K562 (cell line): ENCODE data around the gene RNASEH2A. TPM values are rescaled to one million over a fixed set of nuclear protein-coding genes. Genes with fewer than 3 reads are reported as not detected.

Experiments used
- ADNP ChIP-seq: fragments of 200-800 bp; sonication (Bioruptor generic); IDR thresholded peaks from 2 replicates; pipeline ENCODE4 v1.6.1; 2016; ENCODE audit warnings: missing genetic modification characterization, missing compliant biosample characterization
- ASH1L ChIP-seq: fragments of 450-650 bp; IDR thresholded peaks from 2 replicates; pipeline ENCODE4 v1.6.1; 2018; ENCODE audit warnings: borderline replicate concordance, mild to moderate bottlenecking, low read depth; ENCODE audit not compliant: partially characterized antibody
- BACH1 ChIP-seq: fragments of 200-800 bp; sonication (Bioruptor generic); IDR thresholded peaks from 2 replicates; pipeline ENCODE4 v1.6.1; 2016; ENCODE audit warnings: missing genetic modification characterization, missing compliant biosample characterization
- CC2D1A ChIP-seq: fragments of 450-650 bp; IDR thresholded peaks from 2 replicates; pipeline ENCODE4 v1.6.1; 2017; ENCODE audit warnings: mild to moderate bottlenecking
- CCNT2 ChIP-seq: IDR thresholded peaks from 2 replicates; pipeline ENCODE4 v1.6.1; 2011; ENCODE audit warnings: borderline replicate concordance, low read depth, mild to moderate bottlenecking, moderate library complexity, mixed read lengths, low read length; ENCODE audit not compliant: insufficient read length; ENCODE audit errors: extremely low read depth
- DNMT1 ChIP-seq: fragments of 450-650 bp; IDR thresholded peaks from 2 replicates; pipeline ENCODE4 v1.6.1; 2016; ENCODE audit warnings: antibody characterized with exemption, mild to moderate bottlenecking
- DPF2 ChIP-seq: fragments of 450-650 bp; IDR thresholded peaks from 2 replicates; pipeline ENCODE4 v1.6.1; 2016
- GTF2F1 ChIP-seq: IDR thresholded peaks from 2 replicates; pipeline ENCODE4 v1.6.1; 2011; ENCODE audit warnings: low read depth, low read length, improper control_type of control experiment
- HSF4 ChIP-seq: fragments of 250-450 bp; sonication (Bioruptor Pico); IDR thresholded peaks from 2 replicates; pipeline ENCODE4 v2.1.2; 2022; ENCODE audit warnings: mild to moderate bottlenecking, moderate library complexity, borderline replicate concordance
- JUNB ChIP-seq: fragments of 450-650 bp; formaldehyde crosslinking; conservative IDR thresholded peaks from 2 replicates; pipeline ENCODE4 v1.4.0; 2020; ENCODE audit warnings: mild to moderate bottlenecking
- KAT7 ChIP-seq: sonication (generic); formaldehyde crosslinking; IDR thresholded peaks from 2 replicates; pipeline ENCODE4 v1.8.0; 2022; ENCODE audit warnings: missing genetic modification reagents, mild to moderate bottlenecking, borderline replicate concordance
- KDM1A ChIP-seq, 2 experiments: fragments of 450-650 bp; IDR thresholded peaks; 2 replicates each; pipeline ENCODE4 v1.6.1; 2016; ENCODE audit warnings: mild to moderate bottlenecking in 2 of 2
- POLR2G ChIP-seq: fragments of 200-400 bp; formaldehyde crosslinking; IDR thresholded peaks from 2 replicates; pipeline ENCODE4 v1.6.1; 2017; ENCODE audit warnings: low read depth, mild to moderate bottlenecking, antibody characterized with exemption, low read length, moderate library complexity
- RBM15 ChIP-seq: fragments of 200-400 bp; formaldehyde crosslinking; IDR thresholded peaks from 2 replicates; pipeline ENCODE4 v1.6.1; 2018; ENCODE audit warnings: mild to moderate bottlenecking, low read length, moderate library complexity; ENCODE audit not compliant: insufficient read depth
- RBM25 ChIP-seq: fragments of 200-400 bp; formaldehyde crosslinking; IDR thresholded peaks from 2 replicates; pipeline ENCODE4 v1.6.1; 2018; ENCODE audit warnings: low read length, low read depth, moderate library complexity; ENCODE audit not compliant: severe bottlenecking
- ZFX ChIP-seq: sonication (generic); formaldehyde crosslinking; IDR thresholded peaks from 2 replicates; pipeline ENCODE4 v1.8.0; 2022; ENCODE audit warnings: mild to moderate bottlenecking, missing genetic modification reagents, moderate library complexity
- ZNF57 ChIP-seq: fragments of 450-650 bp; formaldehyde crosslinking; IDR thresholded peaks from 2 replicates; pipeline ENCODE4 v1.4.0; 2020; ENCODE audit warnings: mild to moderate bottlenecking, moderate library complexity
- ZNF766 ChIP-seq: fragments of 200-800 bp; sonication (Bioruptor generic); conservative IDR thresholded peaks from 2 replicates; pipeline ENCODE4 v1.6.1; 2016; ENCODE audit warnings: missing genetic modification characterization, missing compliant biosample characterization
- polyA plus RNA-seq, 8 experiments: library from polyadenylated mRNA; depleted of rRNA in 4 of 8; stranded (reverse) in 5 of 8; unstranded in 3 of 8; fragments of >200 nt; fragmentation: Nextera tagmentation in 2 of 8; fragmentation: Illumina TruSeq in 1 of 8; extraction: Ambion mirVana in 2 of 8; extraction: Trizol in 1 of 8; gene quantifications; 2 replicates each; pipeline versions ENCODE4 v1.2.1 to v1.2.3, GENCODE V29; 2011 to 2014; ENCODE audit warnings: inconsistent platforms in 1 of 8, missing spikeins in 1 of 8
- total RNA-seq, 7 experiments: library from RNA; depleted of rRNA in 6 of 7; stranded (reverse); fragments of >200 nt in 6 of 7; fragmentation: Illumina TruSeq in 2 of 7; extraction: Trizol in 2 of 7; gene quantifications; 2 replicates each; pipeline versions ENCODE4 v1.2.1 to v1.2.3, GENCODE V29; 2011 to 2021; ENCODE audit warnings: low replicate concordance in 1 of 7
- TF ChIP-seq, protein P1 (sequence below): fragments of 450-650 bp; IDR thresholded peaks from 2 replicates; pipeline ENCODE4 v1.6.1; 2016; ENCODE audit warnings: low read depth
- TF ChIP-seq, protein P2 (sequence below), 2 experiments: fragments of 450-650 bp in 1 of 2; sonication (generic) in 1 of 2; formaldehyde crosslinking; conservative IDR thresholded peaks; 2 replicates each; pipeline versions ENCODE4 v1.4.0 to v1.8.1; 2020 to 2022; ENCODE audit warnings: mild to moderate bottlenecking in 1 of 2, missing genetic modification reagents in 1 of 2

RNASEH2A gene
- total and polyA plus RNA-seq, 9 of the 15 experiments (the other 6 are each of a cell fraction or from before 2014, with no cell fraction given) = 22.3 to 78.0 (median 61.7) TPM

DNA sequence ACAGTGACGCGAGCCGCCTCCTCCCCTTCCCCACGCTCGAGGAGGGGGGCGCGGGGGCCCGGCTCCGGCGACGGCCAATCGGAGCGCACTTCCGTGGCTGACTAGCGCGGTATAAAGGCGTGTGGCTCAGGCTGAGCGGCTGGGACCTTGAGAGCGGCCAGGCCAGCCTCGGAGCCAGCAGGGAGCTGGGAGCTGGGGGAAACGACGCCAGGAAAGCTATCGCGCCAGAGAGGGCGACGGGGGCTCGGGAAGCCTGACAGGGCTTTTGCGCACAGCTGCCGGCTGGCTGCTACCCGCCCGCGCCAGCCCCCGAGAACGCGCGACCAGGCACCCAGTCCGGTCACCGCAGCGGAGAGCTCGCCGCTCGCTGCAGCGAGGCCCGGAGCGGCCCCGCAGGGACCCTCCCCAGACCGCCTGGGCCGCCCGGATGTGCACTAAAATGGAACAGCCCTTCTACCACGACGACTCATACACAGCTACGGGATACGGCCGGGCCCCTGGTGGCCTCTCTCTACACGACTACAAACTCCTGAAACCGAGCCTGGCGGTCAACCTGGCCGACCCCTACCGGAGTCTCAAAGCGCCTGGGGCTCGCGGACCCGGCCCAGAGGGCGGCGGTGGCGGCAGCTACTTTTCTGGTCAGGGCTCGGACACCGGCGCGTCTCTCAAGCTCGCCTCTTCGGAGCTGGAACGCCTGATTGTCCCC is 14.9 kb upstream of the RNASEH2A start, which contains the start of gene JUNB (continued):
- TF ChIP-seq, protein P1, sequence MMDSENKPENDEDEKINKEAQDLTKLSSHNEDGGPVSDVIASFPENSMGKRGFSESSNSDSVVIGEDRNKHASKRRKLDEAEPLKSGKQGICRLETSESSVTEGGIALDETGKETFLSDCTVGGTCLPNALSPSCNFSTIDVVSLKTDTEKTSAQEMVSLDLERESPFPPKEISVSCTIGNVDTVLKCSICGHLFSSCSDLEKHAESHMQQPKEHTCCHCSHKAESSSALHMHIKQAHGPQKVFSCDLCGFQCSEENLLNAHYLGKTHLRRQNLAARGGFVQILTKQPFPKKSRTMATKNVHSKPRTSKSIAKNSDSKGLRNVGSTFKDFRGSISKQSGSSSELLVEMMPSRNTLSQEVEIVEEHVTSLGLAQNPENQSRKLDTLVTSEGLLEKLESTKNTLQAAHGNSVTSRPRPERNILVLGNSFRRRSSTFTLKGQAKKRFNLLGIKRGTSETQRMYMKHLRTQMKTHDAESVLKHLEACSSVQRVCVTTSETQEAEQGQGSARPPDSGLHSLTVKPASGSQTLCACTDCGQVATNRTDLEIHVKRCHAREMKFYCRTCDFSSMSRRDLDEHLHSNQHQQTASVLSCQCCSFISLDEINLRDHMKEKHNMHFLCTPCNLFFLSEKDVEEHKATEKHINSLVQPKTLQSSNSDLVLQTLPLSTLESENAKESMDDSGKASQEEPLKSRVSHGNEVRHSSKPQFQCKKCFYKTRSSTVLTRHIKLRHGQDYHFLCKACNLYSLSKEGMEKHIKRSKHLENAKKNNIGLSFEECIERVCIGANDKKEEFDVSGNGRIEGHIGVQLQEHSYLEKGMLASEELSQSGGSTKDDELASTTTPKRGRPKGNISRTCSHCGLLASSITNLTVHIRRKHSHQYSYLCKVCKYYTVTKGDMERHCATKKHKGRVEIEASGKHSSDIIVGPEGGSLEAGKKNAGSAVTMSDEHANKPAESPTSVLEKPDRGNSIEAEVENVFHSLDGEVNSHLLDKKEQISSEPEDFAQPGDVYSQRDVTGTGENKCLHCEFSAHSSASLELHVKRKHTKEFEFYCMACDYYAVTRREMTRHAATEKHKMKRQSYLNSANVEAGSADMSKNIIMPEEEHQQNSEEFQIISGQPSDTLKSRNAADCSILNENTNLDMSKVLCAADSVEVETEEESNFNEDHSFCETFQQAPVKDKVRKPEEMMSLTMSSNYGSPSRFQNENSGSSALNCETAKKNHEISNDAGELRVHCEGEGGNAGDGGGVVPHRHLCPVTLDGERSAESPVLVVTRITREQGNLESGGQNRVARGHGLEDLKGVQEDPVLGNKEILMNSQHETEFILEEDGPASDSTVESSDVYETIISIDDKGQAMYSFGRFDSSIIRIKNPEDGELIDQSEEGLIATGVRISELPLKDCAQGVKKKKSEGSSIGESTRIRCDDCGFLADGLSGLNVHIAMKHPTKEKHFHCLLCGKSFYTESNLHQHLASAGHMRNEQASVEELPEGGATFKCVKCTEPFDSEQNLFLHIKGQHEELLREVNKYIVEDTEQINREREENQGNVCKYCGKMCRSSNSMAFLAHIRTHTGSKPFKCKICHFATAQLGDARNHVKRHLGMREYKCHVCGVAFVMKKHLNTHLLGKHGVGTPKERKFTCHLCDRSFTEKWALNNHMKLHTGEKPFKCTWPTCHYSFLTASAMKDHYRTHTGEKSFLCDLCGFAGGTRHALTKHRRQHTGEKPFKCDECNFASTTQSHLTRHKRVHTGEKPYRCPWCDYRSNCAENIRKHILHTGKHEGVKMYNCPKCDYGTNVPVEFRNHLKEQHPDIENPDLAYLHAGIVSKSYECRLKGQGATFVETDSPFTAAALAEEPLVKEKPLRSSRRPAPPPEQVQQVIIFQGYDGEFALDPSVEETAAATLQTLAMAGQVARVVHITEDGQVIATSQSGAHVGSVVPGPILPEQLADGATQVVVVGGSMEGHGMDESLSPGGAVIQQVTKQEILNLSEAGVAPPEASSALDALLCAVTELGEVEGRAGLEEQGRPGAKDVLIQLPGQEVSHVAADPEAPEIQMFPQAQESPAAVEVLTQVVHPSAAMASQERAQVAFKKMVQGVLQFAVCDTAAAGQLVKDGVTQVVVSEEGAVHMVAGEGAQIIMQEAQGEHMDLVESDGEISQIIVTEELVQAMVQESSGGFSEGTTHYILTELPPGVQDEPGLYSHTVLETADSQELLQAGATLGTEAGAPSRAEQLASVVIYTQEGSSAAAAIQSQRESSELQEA = no peak
- TF ChIP-seq GTF2F1 = peak; percentile 97
- no peak for TF ChIP-seq DNMT1
- TF ChIP-seq RBM25 = peak; percentile 40
- TF ChIP-seq CCNT2 = peak; percentile 93
- TF ChIP-seq DPF2 = no peak
- TF ChIP-seq ZFX = peak; percentile 85
- no peak for TF ChIP-seq ZNF57 (CRISPR knock-in tag)
- TF ChIP-seq KDM1A (IDR thresholded peaks at IDR 0.05) = no peak
- TF ChIP-seq RBM15 = 0 out of 2 replicates have a peak, but pooled peaks have one; percentile 82
- no peak for TF ChIP-seq CC2D1A
- TF ChIP-seq KAT7 = peak; percentile 98
- TF ChIP-seq JUNB (CRISPR knock-in tag) = 0 out of 2 replicates have a peak, but pooled peaks have one; percentile 23
- TF ChIP-seq ADNP (tag) = no peak
- TF ChIP-seq, protein P2, sequence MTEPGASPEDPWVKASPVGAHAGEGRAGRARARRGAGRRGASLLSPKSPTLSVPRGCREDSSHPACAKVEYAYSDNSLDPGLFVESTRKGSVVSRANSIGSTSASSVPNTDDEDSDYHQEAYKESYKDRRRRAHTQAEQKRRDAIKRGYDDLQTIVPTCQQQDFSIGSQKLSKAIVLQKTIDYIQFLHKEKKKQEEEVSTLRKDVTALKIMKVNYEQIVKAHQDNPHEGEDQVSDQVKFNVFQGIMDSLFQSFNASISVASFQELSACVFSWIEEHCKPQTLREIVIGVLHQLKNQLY (CRISPR knock-in tag; conservative IDR thresholded peaks at IDR 0.05) = 0 out of 4 replicates have a peak, but pooled peaks of 1 of the 2 experiments have one; percentile 88
- TF ChIP-seq ZNF766 (CRISPR knock-in tag) = no peak
- no peak for TF ChIP-seq HSF4 (CRISPR knock-in tag)
- TF ChIP-seq ASH1L = no peak
- no peak for TF ChIP-seq BACH1 (tag)
- peak; percentile 99 for TF ChIP-seq POLR2G
